ENCODE results near the gene JAZF1. TPM values are rescaled to one million over a fixed set of nuclear protein-coding genes. Genes with fewer than 3 reads are reported as not detected.

Gene JAZF1
- total and polyA plus RNA-seq, 2 donors (not counting 1 experiment from before 2014, with no cell fraction given) = 14.0 to 38.6 TPM

DNA sequence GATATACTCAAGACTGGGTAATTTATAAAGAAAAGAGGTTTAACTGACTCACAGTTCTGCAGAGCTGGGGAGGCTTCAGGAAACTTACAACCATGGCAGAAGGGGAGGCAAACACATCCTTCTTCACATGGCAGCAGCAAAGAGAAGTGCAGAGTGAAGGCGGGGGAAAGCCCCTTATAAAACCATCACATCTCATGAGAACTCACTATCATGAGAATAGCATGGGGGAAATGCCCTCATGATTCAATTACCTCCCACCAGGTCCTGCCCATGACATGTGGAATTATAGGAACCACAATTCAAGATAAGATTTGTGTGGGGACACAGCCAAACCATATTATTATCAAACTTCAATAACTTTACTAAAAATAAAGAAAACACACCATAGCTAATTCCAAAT is 30.4 kb upstream of the JAZF1 start:
- Mint-ChIP-seq H3K27me3 (no peaks in the 10 kb centered on the region), H3K4me3 (no peak overlapping the region), H3K4me1 (peaks cover 44% of the 10 kb centered on the region), H3K9me3 (ENCODE audit: insufficient read depth) (peaks cover 10% of the 10 kb centered on the region), H3K27ac (no peak overlapping the region)
- no peaks in the 10 kb centered on the region for H3K79me2 ChIP-seq (ENCODE audit: control insufficient read depth, insufficient read depth, low read length)
- no peak overlapping the region for H3K9ac ChIP-seq (ENCODE audit: low read length)
- TF ChIP-seq EZH2 (IDR thresholded peaks at IDR 0.05; ENCODE audit: borderline replicate concordance, insufficient read depth, low read depth, low read length, poor library complexity, severe bottlenecking) = no peak
- TF ChIP-seq CTCF (IDR thresholded peaks at IDR 0.05) = no peak
- H3K36me3 ChIP-seq (replicated peaks in 1 of 2; ENCODE audit: control extremely low read depth in 1 of 2, control insufficient read depth in 1 of 2, extremely low read depth in 1 of 2, insufficient read depth in 2 of 2, low read length in 1 of 2) = no peaks in the 10 kb centered on the region
- no peak overlapping the region for H3K4me3 ChIP-seq (ENCODE audit: control extremely low read depth in 1 of 5, extremely low read depth in 1 of 5, insufficient read depth in 1 of 5, low read depth in 2 of 5, low read length in 4 of 5)
- ATAC-seq (ENCODE audit: low read depth) (no peak), DNase-seq (no peak)
- H3K4me1 ChIP-seq (ENCODE audit: control insufficient read depth in 2 of 2, insufficient read depth in 2 of 2, low read length in 2 of 2) = peaks cover 35 to 42% of the 10 kb centered on the region in 2 donors
- H3K9me3 ChIP-seq (ENCODE audit: control extremely low read depth in 1 of 3, control insufficient read depth in 2 of 3, insufficient read depth in 1 of 3, low read length in 2 of 3) = peaks cover 2 to 12% (median 10%) of the 10 kb centered on the region in 3 donors
- H3K27ac ChIP-seq (ENCODE audit: low read length in 2 of 2) = no peak overlapping the region
- no peaks in the 10 kb centered on the region for H3K27me3 ChIP-seq (replicated peaks in 1 of 4; ENCODE audit: control extremely low read depth in 1 of 4, control insufficient read depth in 3 of 4, insufficient read depth in 4 of 4, low read length in 3 of 4)
- no peak overlapping the region for H2AFZ ChIP-seq (ENCODE audit: insufficient read depth, low read depth, low read length, poor library complexity, severe bottlenecking)
- POLR2A ChIA-PET = no interaction called here
- intact Hi-C loops (cut with micrococcal nuclease) = no loop called here
- no CpG with 5 or more reads among the region's 1 CpG for WGBS (ENCODE audit: insufficient coverage)
- H4K20me1 ChIP-seq (ENCODE audit: control insufficient read depth, insufficient read depth, low read length, poor library complexity, severe bottlenecking) = no peaks in the 10 kb centered on the region
- CTCF ChIA-PET = no interaction called here
- H3K4me2 ChIP-seq (replicated peaks; ENCODE audit: low read depth, low read length, poor library complexity, severe bottlenecking) = no peak overlapping the region

GRCh38 chr7:28208506-28208905 is 27.9 kb upstream of the JAZF1 start:
- Histone ChIP-seq H3K9ac (ENCODE audit: low read length) (no peak overlapping the region), H3K4me1 (ENCODE audit: control insufficient read depth in 2 of 2, insufficient read depth in 2 of 2, low read length in 2 of 2) (peaks cover 43 to 58% of the 10 kb centered on the region in 2 donors), H3K36me3 (replicated peaks in 1 of 2; ENCODE audit: control extremely low read depth in 1 of 2, control insufficient read depth in 1 of 2, extremely low read depth in 1 of 2, insufficient read depth in 2 of 2, low read length in 1 of 2) (no peaks in the 10 kb centered on the region), H3K4me3 (ENCODE audit: control extremely low read depth in 1 of 5, extremely low read depth in 1 of 5, insufficient read depth in 1 of 5, low read depth in 2 of 5, low read length in 4 of 5) (no peak overlapping the region), H4K20me1 (ENCODE audit: control insufficient read depth, insufficient read depth, low read length, poor library complexity, severe bottlenecking) (no peaks in the 10 kb centered on the region), H3K27ac (ENCODE audit: low read length in 2 of 2) (peak overlapping the region; percentile 70 to 71), H2AFZ (ENCODE audit: insufficient read depth, low read depth, low read length, poor library complexity, severe bottlenecking) (no peak overlapping the region), H3K4me2 (replicated peaks; ENCODE audit: low read depth, low read length, poor library complexity, severe bottlenecking) (peak overlapping the region; percentile 52), H3K27me3 (replicated peaks in 1 of 4; ENCODE audit: control extremely low read depth in 1 of 4, control insufficient read depth in 3 of 4, insufficient read depth in 4 of 4, low read length in 3 of 4) (no peaks in the 10 kb centered on the region), H3K9me3 (ENCODE audit: control extremely low read depth in 1 of 3, control insufficient read depth in 2 of 3, insufficient read depth in 1 of 3, low read length in 2 of 3) (peaks cover 2 to 12% (median 10%) of the 10 kb centered on the region in 3 donors), H3K79me2 (ENCODE audit: control insufficient read depth, insufficient read depth, low read length) (no peaks in the 10 kb centered on the region)
- WGBS (ENCODE audit: insufficient coverage) = no CpG with 5 or more reads among the region's 2 CpGs
- ChIA-PET CTCF (interaction anchor here (0.9 to 1.4 kb wide), 2 partner anchors 26 to 131 kb away, joined by 3 read pairs; no protein-coding TSS in a partner anchor), POLR2A (no interaction called here)
- Mint-ChIP-seq H3K27ac (no peak overlapping the region), H3K4me3 (no peak overlapping the region), H3K9me3 (ENCODE audit: insufficient read depth) (peaks cover 10% of the 10 kb centered on the region), H3K27me3 (no peaks in the 10 kb centered on the region), H3K4me1 (peaks cover 60% of the 10 kb centered on the region)
- ATAC-seq (ENCODE audit: low read depth) (no peak), DNase-seq (no peak)
- intact Hi-C loops (cut with micrococcal nuclease) = loop anchor here (10.0 kb wide), 1 partner anchor 54 kb away; no protein-coding TSS in a partner anchor
- TF ChIP-seq EZH2 (IDR thresholded peaks at IDR 0.05; ENCODE audit: borderline replicate concordance, insufficient read depth, low read depth, low read length, poor library complexity, severe bottlenecking) (no peak), CTCF (IDR thresholded peaks at IDR 0.05) (no peak)

All from B cell (primary cell).